Ectodermal cell (in vitro differentiated cells): ENCODE data around the gene PNPLA6.
"Not testable (repeated sequence)": the region's sequence is repeated elsewhere in the genome, so short reads cannot be mapped to it uniquely, and the experiment has no call there.

Experiments
- H3K27ac ChIP-seq: 2 replicates; pipeline ENCODE4 v1.7.0; 2013; ENCODE audit warnings: mild to moderate bottlenecking, low read depth, low read length; ENCODE audit not compliant: insufficient read depth, poor library complexity, severe bottlenecking
- H3K27me3 ChIP-seq: 2 replicates; pipeline ENCODE4 v1.7.0; 2013; ENCODE audit warnings: mild to moderate bottlenecking, low read length; ENCODE audit not compliant: insufficient read depth, control insufficient read depth, poor library complexity, severe bottlenecking
- H3K36me3 ChIP-seq: one replicate; pipeline ENCODE4 v1.7.0; 2013; ENCODE audit warnings: low read length; ENCODE audit not compliant: control insufficient read depth, insufficient read depth
- H3K4me1 ChIP-seq: one replicate; pipeline ENCODE4 v1.7.0; 2013; ENCODE audit warnings: low read length; ENCODE audit not compliant: control insufficient read depth, insufficient read depth
- H3K4me3 ChIP-seq: 2 replicates; pipeline ENCODE4 v1.7.0; 2013; ENCODE audit warnings: low read depth, low read length, control low read depth; ENCODE audit not compliant: insufficient read depth
- H3K9me3 ChIP-seq: 2 replicates; pipeline ENCODE4 v1.7.0; 2013; ENCODE audit warnings: mild to moderate bottlenecking, low read length, moderate library complexity; ENCODE audit not compliant: control insufficient read depth
- WGBS, 2 experiments: methylation state at CpG; one replicate each; pipeline ENCODE4 v1.1.7; 2013; ENCODE audit warnings: missing lambda C conversion rate in 2 of 2; 5-methylcytosine and 5-hydroxymethylcytosine counted together

The PNPLA6 gene

GRCh38 chr19:7533925-7534480 is 1.5 kb upstream of the PNPLA6 start:
- H3K9me3 ChIP-seq, result no peaks in the 10 kb centered on the region
- 0% methylated on average over 41 of the region's 41 CpGs for WGBS, 2 experiments
- H3K4me1 ChIP-seq, result no peaks in the 10 kb centered on the region
- H3K27me3 ChIP-seq, result no peaks in the 10 kb centered on the region
- peak overlapping the region; percentile 75 for H3K4me3 ChIP-seq
- peaks cover 6% of the 10 kb centered on the region for H3K36me3 ChIP-seq
- peak overlapping the region; percentile 91 for H3K27ac ChIP-seq

GRCh38 chr19:7534531-7535046 is 928 bp upstream of the PNPLA6 start:
- Histone ChIP-seq H3K4me1 (no peaks in the 10 kb centered on the region), H3K4me3 (peak overlapping the region; percentile 75), H3K27ac (peak overlapping the region; percentile 91), H3K27me3 (no peaks in the 10 kb centered on the region), H3K36me3 (peaks cover 6% of the 10 kb centered on the region), H3K9me3 (no peaks in the 10 kb centered on the region)
- WGBS, 2 experiments, result 0 to 1% methylated on average over 27 of the region's 27 CpGs

GRCh38 chr19:7535998-7536695 is 630 bp downstream of the PNPLA6 start:
- Histone ChIP-seq H3K4me1 (no peaks in the 10 kb centered on the region), H3K27me3 (no peaks in the 10 kb centered on the region), H3K36me3 (peaks cover 2% of the 10 kb centered on the region), H3K4me3 (peak overlapping the region; percentile 75), H3K27ac (no peak overlapping the region), H3K9me3 (no peaks in the 10 kb centered on the region)
- 32 to 35% methylated on average over 30 of the region's 30 CpGs for WGBS, 2 experiments

GRCh38 chr19:7538990-7539389 is 3.5 kb downstream of the PNPLA6 start:
- not testable (repeated sequence) for H3K36me3 ChIP-seq, H3K27me3 ChIP-seq, H3K4me3 ChIP-seq, H3K4me1 ChIP-seq, H3K27ac ChIP-seq, H3K9me3 ChIP-seq
- 91% methylated on average over 5 of the region's 5 CpGs for WGBS, 2 experiments

- H3K27ac ChIP-seq, result no peak overlapping the region
Observed at GRCh38 chr19:7539827-7540425, 4.4 kb downstream of the PNPLA6 start.

GRCh38 chr19:7540761-7541474 is 5.4 kb downstream of the PNPLA6 start:
- WGBS, 2 experiments, result 88 to 89% methylated on average over 39 of the region's 39 CpGs
- Histone ChIP-seq H3K9me3 (no peaks in the 10 kb centered on the region), H3K27ac (no peak overlapping the region), H3K36me3 (peaks cover 7% of the 10 kb centered on the region), H3K27me3 (no peaks in the 10 kb centered on the region), H3K4me1 (no peaks in the 10 kb centered on the region), H3K4me3 (no peak overlapping the region)

More at GRCh38 chr19:7539827-7540425, 4.4 kb downstream of the PNPLA6 start:
- Histone ChIP-seq H3K27me3 (no peaks in the 10 kb centered on the region), H3K4me3 (no peak overlapping the region), H3K36me3 (peaks cover 7% of the 10 kb centered on the region), H3K9me3 (no peaks in the 10 kb centered on the region), H3K4me1 (no peaks in the 10 kb centered on the region)
- 95 to 96% methylated on average over 28 of the region's 28 CpGs for WGBS, 2 experiments

GRCh38 chr19:7541475-7541824 is 5.9 kb downstream of the PNPLA6 start:
- Histone ChIP-seq H3K27me3 (no peaks in the 10 kb centered on the region), H3K36me3 (peaks cover 7% of the 10 kb centered on the region), H3K4me3 (no peak overlapping the region), H3K4me1 (no peaks in the 10 kb centered on the region), H3K27ac (no peak overlapping the region), H3K9me3 (no peaks in the 10 kb centered on the region)
- 95% methylated on average over 15 of the region's 15 CpGs for WGBS, 2 experiments

- H3K27me3 ChIP-seq, result no peaks in the 10 kb centered on the region
- 93 to 95% methylated on average over 11 of the region's 11 CpGs for WGBS, 2 experiments
- H3K27ac ChIP-seq, result no peak overlapping the region
- no peak overlapping the region for H3K4me3 ChIP-seq
- no peaks in the 10 kb centered on the region for H3K4me1 ChIP-seq
- no peaks in the 10 kb centered on the region for H3K9me3 ChIP-seq
- H3K36me3 ChIP-seq, result peaks cover 7% of the 10 kb centered on the region
Observed at GRCh38 chr19:7541828-7542443, 6.4 kb downstream of the PNPLA6 start.

GRCh38 chr19:7542556-7543348 is 7.2 kb downstream of the PNPLA6 start:
- Histone ChIP-seq H3K27ac (no peak overlapping the region), H3K36me3 (peaks cover 7% of the 10 kb centered on the region), H3K9me3 (no peaks in the 10 kb centered on the region), H3K27me3 (no peaks in the 10 kb centered on the region), H3K4me3 (no peak overlapping the region), H3K4me1 (no peaks in the 10 kb centered on the region)
- 95 to 97% methylated on average over 24 of the region's 24 CpGs for WGBS, 2 experiments
